ENCODE results near the gene CAMK2G. TPM values are rescaled to one million over a fixed set of nuclear protein-coding genes. Genes with fewer than 3 reads are reported as not detected.

Gene CAMK2G
- total RNA-seq, 1 experiment from 2014 or later, result 179 TPM

GRCh38 chr10:73802276-73802991 is 71.9 kb downstream of the CAMK2G start:
- Histone ChIP-seq H3K36me3 (ENCODE audit: low read depth, low read length) (peaks cover 80% of the 10 kb centered on the region), H3K27me3 (ENCODE audit: low read length) (no peaks in the 10 kb centered on the region), H3F3A (ENCODE audit: low read length, unreplicated experiment) (no peaks in the 10 kb centered on the region), H3K9ac (ENCODE audit: low read length) (no peak overlapping the region), H3K9me3 (ENCODE audit: low read length) (no peaks in the 10 kb centered on the region), H3K4me3 (ENCODE audit: low read length) (no peak overlapping the region), H3K9me2 (replicated peaks; ENCODE audit: low read length) (no peaks in the 10 kb centered on the region), H3K4me1 (ENCODE audit: insufficient read depth, low read length) (no peaks in the 10 kb centered on the region), H3K79me2 (ENCODE audit: low read length) (no peaks in the 10 kb centered on the region), H3K4me2 (ENCODE audit: low read length) (no peak overlapping the region), H2AFZ (ENCODE audit: low read length) (no peak overlapping the region), H4K20me1 (ENCODE audit: low read length) (no peaks in the 10 kb centered on the region), H3K27ac (ENCODE audit: low read length) (no peak overlapping the region)
- intact Hi-C loops (cut with micrococcal nuclease), result no loop called here
- ChIA-PET POLR2A (ENCODE audit: unreplicated experiment) (no interaction called here), CTCF (no interaction called here)
- peak; percentile 59 for DNase-seq
- TSS peak; percentile 3 for BruUV-seq (replicated peaks)
- TF ChIP-seq EZH2 (IDR thresholded peaks at IDR 0.05; ENCODE audit: low read length, unreplicated experiment) (no peak), EZH2phosphoT487 (IDR thresholded peaks at IDR 0.05; ENCODE audit: borderline replicate concordance, low read length) (no peak), CTCF (conservative IDR thresholded peaks at IDR 0.05; ENCODE audit: low read depth, low read length) (peak; percentile 40; the same call in 1 of the 2 replicates)
- peak; percentile 8; the same call in 1 of the 2 replicates for ATAC-seq

- Histone ChIP-seq H3K4me2 (ENCODE audit: low read length) (no peak overlapping the region), H3K9me2 (replicated peaks; ENCODE audit: low read length) (no peaks in the 10 kb centered on the region), H3K79me2 (ENCODE audit: low read length) (no peaks in the 10 kb centered on the region), H3K27ac (ENCODE audit: low read length) (no peak overlapping the region), H4K20me1 (ENCODE audit: low read length) (no peaks in the 10 kb centered on the region), H3K27me3 (ENCODE audit: low read length) (no peaks in the 10 kb centered on the region), H3K4me1 (ENCODE audit: insufficient read depth, low read length) (no peaks in the 10 kb centered on the region), H3F3A (ENCODE audit: low read length, unreplicated experiment) (no peaks in the 10 kb centered on the region), H3K4me3 (ENCODE audit: low read length) (no peak overlapping the region), H3K36me3 (ENCODE audit: low read depth, low read length) (peaks cover 82% of the 10 kb centered on the region), H3K9me3 (ENCODE audit: low read length) (no peaks in the 10 kb centered on the region), H2AFZ (ENCODE audit: low read length) (no peak overlapping the region), H3K9ac (ENCODE audit: low read length) (no peak overlapping the region)
- POLR2A ChIA-PET (ENCODE audit: unreplicated experiment), result no interaction called here
- no peak for TF ChIP-seq EZH2 (IDR thresholded peaks at IDR 0.05; ENCODE audit: low read length, unreplicated experiment)
- no peak for TF ChIP-seq EZH2phosphoT487 (IDR thresholded peaks at IDR 0.05; ENCODE audit: borderline replicate concordance, low read length)
- TF ChIP-seq CTCF (conservative IDR thresholded peaks at IDR 0.05; ENCODE audit: low read depth, low read length), result no peak
- CTCF ChIA-PET, result interaction anchor here (0.6 kb wide), 1 partner anchor 23 kb away, joined by 6 read pairs; no protein-coding TSS in a partner anchor
- intact Hi-C loops (cut with micrococcal nuclease), result no loop called here
- TSS peak; percentile 11 for BruUV-seq (replicated peaks)
- no peak for DNase-seq
- no peak for ATAC-seq
Measured at GRCh38 chr10:73801253-73801590, 73.1 kb downstream of the CAMK2G start.

- Histone ChIP-seq H3K79me2 (ENCODE audit: low read length) (no peaks in the 10 kb centered on the region), H3K9me2 (replicated peaks; ENCODE audit: low read length) (no peaks in the 10 kb centered on the region), H3K36me3 (ENCODE audit: low read depth, low read length) (peaks cover 77% of the 10 kb centered on the region), H3K27me3 (ENCODE audit: low read length) (no peaks in the 10 kb centered on the region), H3K4me2 (ENCODE audit: low read length) (no peak overlapping the region), H2AFZ (ENCODE audit: low read length) (no peak overlapping the region), H3K27ac (ENCODE audit: low read length) (no peak overlapping the region), H4K20me1 (ENCODE audit: low read length) (no peaks in the 10 kb centered on the region), H3K4me1 (ENCODE audit: insufficient read depth, low read length) (no peaks in the 10 kb centered on the region), H3K4me3 (ENCODE audit: low read length) (no peak overlapping the region), H3K9ac (ENCODE audit: low read length) (no peak overlapping the region), H3F3A (ENCODE audit: low read length, unreplicated experiment) (no peaks in the 10 kb centered on the region), H3K9me3 (ENCODE audit: low read length) (no peaks in the 10 kb centered on the region)
- ChIA-PET CTCF (interaction anchor here (0.6 kb wide), 1 partner anchor 23 kb away, joined by 6 read pairs; no protein-coding TSS in a partner anchor), POLR2A (ENCODE audit: unreplicated experiment) (interaction anchor here (0.6 kb wide), 1 partner anchor 16 kb away, joined by 15 read pairs; no protein-coding TSS in a partner anchor)
- intact Hi-C loops (cut with micrococcal nuclease), result no loop called here
- ATAC-seq (no peak), DNase-seq (no peak)
- BruUV-seq (replicated peaks), result no TSS peak
- no peak for TF ChIP-seq EZH2 (IDR thresholded peaks at IDR 0.05; ENCODE audit: low read length, unreplicated experiment)
- TF ChIP-seq EZH2phosphoT487 (IDR thresholded peaks at IDR 0.05; ENCODE audit: borderline replicate concordance, low read length), result no peak
- no peak for TF ChIP-seq CTCF (conservative IDR thresholded peaks at IDR 0.05; ENCODE audit: low read depth, low read length)
Measured at GRCh38 chr10:73800560-73801252, 73.6 kb downstream of the CAMK2G start.
